NT2/D1 (cell line): Measurements from ENCODE around the gene MALAT1.

Experiments
- SUZ12 ChIP-seq: IDR thresholded peaks from 2 replicates; pipeline ENCODE4 v1.6.1; 2011; ENCODE audit not compliant: insufficient read length, insufficient read depth; ENCODE audit errors: extremely low read depth
- YY1 ChIP-seq: IDR thresholded peaks from 2 replicates; pipeline ENCODE4 v1.6.1; 2011; ENCODE audit not compliant: insufficient read length, insufficient read depth
- ZNF274 ChIP-seq: IDR thresholded peaks from 2 replicates; pipeline ENCODE4 v1.6.1; 2011; ENCODE audit warnings: mild to moderate bottlenecking, low read depth, low read length

DNA sequence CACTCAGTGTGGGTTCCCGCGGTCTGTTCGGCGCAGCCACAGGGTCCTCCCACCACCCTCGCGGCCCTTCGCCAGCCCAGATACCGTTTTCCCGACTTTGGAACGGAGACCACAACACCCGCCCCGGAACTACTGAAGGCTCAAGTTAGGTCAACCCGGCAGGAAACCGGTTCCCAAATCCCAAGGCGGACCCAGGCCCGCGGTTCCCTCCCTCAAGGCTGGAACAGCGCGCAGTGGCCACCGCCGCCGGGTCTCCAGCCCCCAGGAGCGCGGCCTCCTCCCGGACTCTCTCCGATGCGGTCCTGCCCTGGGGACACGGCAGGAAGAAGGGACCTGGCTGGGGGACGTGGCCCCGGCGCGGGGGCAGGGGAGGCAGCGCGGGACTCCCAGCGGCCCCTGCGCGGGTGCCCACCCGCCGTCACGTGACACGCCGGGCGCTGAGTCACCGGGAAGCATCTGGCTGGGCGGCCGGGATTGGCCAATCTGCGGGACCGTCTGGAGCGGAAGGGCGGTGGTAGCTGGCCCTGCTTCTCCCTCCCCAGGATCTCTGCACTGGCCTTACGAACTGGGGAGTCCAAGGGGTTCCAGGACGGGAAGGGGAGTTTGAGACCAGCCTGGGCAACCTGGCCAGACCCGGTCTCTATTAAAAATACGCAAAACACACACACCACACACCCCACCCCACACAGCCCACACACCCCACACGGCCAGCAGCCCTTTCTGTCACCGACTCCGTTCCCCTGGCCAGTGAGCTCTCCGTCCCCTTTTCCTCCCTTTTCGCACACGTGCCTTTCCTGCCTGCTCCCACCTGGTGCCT, 21.5 kb upstream of the MALAT1 start:
- TF ChIP-seq SUZ12 (no peak), ZNF274 (no peak), YY1 (no peak)
